Mesothelial cell of epicardium (in vitro differentiated cells): ENCODE measurements around the gene GON4L. TPM values are rescaled to one million over a fixed set of nuclear protein-coding genes. Genes with fewer than 3 reads are reported as not detected.

Source experiments
- DNase-seq, 2 experiments: peaks; one replicate each; pipeline ENCODE4 v3.0.0; 2021; ENCODE audit warnings: low spot score in 2 of 2; ENCODE audit not compliant: unreplicated experiment in 2 of 2
- H3K27ac Mint-ChIP-seq: 2 replicates; pipeline ENCODE4 v1.8.0; 2021; ENCODE audit warnings: mixed read lengths
- H3K27me3 Mint-ChIP-seq: 2 replicates; pipeline ENCODE4 v1.8.0; 2021; ENCODE audit warnings: low read depth, mixed read lengths
- H3K36me3 Mint-ChIP-seq: 2 replicates; pipeline ENCODE4 v1.8.0; 2021; ENCODE audit warnings: mixed read lengths
- H3K4me1 Mint-ChIP-seq: 2 replicates; pipeline ENCODE4 v1.8.0; 2021; ENCODE audit warnings: mixed read lengths
- H3K4me3 Mint-ChIP-seq: 2 replicates; pipeline ENCODE4 v1.8.0; 2021; ENCODE audit warnings: mild to moderate bottlenecking, moderate library complexity, mixed read lengths
- H3K9me3 Mint-ChIP-seq: 2 replicates; pipeline ENCODE4 v1.8.0; 2021; ENCODE audit warnings: mixed read lengths
- total RNA-seq: library from RNA; stranded (reverse); gene quantifications from 3 replicates; pipeline ENCODE4 v1.2.1, GENCODE V29; 2021
- TF ChIP-seq, protein P1 (sequence below): fragments of 200-600 bp; sonication (generic); IDR thresholded peaks from one replicate; pipeline ENCODE4 v1.5.0; 2021; ENCODE audit warnings: antibody characterized with exemption; ENCODE audit not compliant: unreplicated experiment

The GON4L gene
- total RNA-seq, 1 donor from 2014 or later, result 70.1 TPM

- TF ChIP-seq, protein P1, sequence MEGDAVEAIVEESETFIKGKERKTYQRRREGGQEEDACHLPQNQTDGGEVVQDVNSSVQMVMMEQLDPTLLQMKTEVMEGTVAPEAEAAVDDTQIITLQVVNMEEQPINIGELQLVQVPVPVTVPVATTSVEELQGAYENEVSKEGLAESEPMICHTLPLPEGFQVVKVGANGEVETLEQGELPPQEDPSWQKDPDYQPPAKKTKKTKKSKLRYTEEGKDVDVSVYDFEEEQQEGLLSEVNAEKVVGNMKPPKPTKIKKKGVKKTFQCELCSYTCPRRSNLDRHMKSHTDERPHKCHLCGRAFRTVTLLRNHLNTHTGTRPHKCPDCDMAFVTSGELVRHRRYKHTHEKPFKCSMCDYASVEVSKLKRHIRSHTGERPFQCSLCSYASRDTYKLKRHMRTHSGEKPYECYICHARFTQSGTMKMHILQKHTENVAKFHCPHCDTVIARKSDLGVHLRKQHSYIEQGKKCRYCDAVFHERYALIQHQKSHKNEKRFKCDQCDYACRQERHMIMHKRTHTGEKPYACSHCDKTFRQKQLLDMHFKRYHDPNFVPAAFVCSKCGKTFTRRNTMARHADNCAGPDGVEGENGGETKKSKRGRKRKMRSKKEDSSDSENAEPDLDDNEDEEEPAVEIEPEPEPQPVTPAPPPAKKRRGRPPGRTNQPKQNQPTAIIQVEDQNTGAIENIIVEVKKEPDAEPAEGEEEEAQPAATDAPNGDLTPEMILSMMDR, result no peak
- Mint-ChIP-seq H3K27ac (peak overlapping the region; percentile 93), H3K27me3 (no peaks in the 10 kb centered on the region), H3K36me3 (no peaks in the 10 kb centered on the region), H3K9me3 (no peaks in the 10 kb centered on the region), H3K4me1 (no peaks in the 10 kb centered on the region), H3K4me3 (peak overlapping the region; percentile 92)
- no peak for DNase-seq
These were observed 112.2 kb downstream of the GON4L start for GRCh38 chr1:155744711-155745283.

DNA sequence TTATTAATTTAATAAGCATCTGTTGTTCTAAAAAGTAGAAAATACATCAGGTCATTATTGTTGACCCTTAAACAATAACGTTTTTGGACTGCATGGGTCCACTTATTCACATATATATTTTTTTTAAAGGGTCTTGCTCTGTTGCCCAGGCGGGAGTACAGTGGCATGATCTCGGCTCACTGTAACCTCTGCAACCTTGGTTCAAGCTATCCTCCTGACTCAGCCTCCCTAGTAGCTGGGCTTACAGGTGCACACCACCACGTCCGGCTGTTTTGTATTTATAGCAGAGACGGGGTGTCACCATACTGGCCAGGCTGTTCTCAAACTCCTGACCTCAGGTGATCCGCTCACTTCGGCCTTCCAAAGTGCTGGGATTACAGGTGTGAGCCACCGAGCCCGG is 115.1 kb downstream of the GON4L start:
- DNase-seq, result no peak
- peaks cover 4% of the 10 kb centered on the region for H3K36me3 Mint-ChIP-seq
- no peaks in the 10 kb centered on the region for H3K27me3 Mint-ChIP-seq
- H3K27ac Mint-ChIP-seq, result no peak overlapping the region
- no peak overlapping the region for H3K4me3 Mint-ChIP-seq
- no peaks in the 10 kb centered on the region for H3K4me1 Mint-ChIP-seq
- no peaks in the 10 kb centered on the region for H3K9me3 Mint-ChIP-seq
- TF ChIP-seq, protein P1, result no peak

- no peaks in the 10 kb centered on the region for H3K27me3 Mint-ChIP-seq
- no peak overlapping the region for H3K4me3 Mint-ChIP-seq
- no peak for DNase-seq
These were observed 116.0 kb downstream of the GON4L start for GRCh38 chr1:155740995-155741394.

DNA sequence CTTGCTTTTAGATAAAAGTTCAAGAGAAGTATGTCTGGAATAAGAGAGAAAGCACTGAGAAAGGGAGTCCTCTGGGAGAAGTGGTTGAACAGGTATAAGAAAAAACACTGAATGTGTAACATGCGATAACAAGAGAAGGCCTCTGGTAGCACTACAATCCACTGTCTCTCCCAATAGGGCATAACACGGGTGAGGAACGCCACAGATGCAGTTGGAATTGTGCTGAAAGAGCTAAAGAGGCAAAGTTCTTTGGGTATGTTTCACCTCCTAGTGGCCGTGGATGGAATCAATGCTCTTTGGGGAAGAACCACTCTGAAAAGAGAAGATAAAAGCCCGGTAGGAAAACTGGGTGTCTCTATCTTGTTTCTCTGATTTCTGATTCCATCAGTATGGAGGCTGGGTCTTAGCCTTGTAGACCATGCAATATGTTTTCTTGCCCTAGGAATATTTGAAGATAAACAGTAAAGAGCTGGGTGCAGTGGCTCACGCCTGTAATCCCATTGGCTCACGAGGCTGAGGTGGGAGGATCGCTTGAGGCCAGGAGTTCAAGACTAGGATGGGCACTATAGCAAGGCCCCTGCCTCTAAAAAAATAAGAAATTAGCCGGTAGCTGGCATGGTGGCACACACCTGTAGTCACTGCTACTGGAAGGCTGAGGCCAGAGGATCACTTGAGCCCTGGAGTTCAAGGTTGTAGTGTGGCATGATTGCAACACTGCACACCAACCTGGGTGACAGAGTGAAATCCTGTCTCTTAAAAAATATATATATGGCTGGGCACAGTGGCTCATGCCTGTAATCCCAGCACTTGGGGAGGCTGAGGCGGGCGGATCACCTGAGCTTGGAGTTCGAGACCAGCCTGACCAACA is 127.7 kb downstream of the GON4L start:
- H3K27ac Mint-ChIP-seq, result peak overlapping the region; percentile 77

More at GRCh38 chr1:155740995-155741394, 116.0 kb downstream of the GON4L start:
- peaks cover 4% of the 10 kb centered on the region for H3K36me3 Mint-ChIP-seq
- TF ChIP-seq, protein P1, result no peak
- H3K27ac Mint-ChIP-seq, result no peak overlapping the region
- H3K9me3 Mint-ChIP-seq, result no peaks in the 10 kb centered on the region
- H3K4me1 Mint-ChIP-seq, result no peaks in the 10 kb centered on the region

DNA sequence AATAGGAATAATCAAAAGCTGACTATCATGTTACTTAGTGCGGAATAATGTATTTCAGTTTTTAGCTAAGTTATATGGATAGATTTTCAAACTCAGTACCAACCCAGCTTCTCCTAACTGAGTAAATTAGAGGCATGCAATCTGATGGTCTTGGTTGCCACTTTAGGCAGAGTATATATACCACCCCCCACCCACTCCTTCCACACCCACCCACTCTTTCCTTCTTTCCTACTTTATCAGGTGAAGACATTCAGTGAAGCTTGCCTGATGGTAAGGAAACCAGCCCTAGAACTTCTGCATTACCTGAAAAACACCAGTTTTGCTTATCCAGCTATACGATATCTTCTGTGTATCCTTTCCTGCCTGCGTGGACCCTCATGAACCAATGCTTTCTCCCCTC is 131.9 kb downstream of the GON4L start:
- no peak overlapping the region for H3K27ac Mint-ChIP-seq
- TF ChIP-seq, protein P1, result no peak
- DNase-seq, result no peak
- peaks cover 4% of the 10 kb centered on the region for H3K4me1 Mint-ChIP-seq
- no peak overlapping the region for H3K4me3 Mint-ChIP-seq
- H3K27me3 Mint-ChIP-seq, result no peaks in the 10 kb centered on the region
- peaks cover 15% of the 10 kb centered on the region for H3K36me3 Mint-ChIP-seq
- H3K9me3 Mint-ChIP-seq, result no peaks in the 10 kb centered on the region

More for the DNA sequence above, 127.7 kb downstream of the GON4L start:
- H3K4me3 Mint-ChIP-seq, result no peak overlapping the region
- no peaks in the 10 kb centered on the region for H3K9me3 Mint-ChIP-seq
- no peaks in the 10 kb centered on the region for H3K27me3 Mint-ChIP-seq
- peaks cover 4% of the 10 kb centered on the region for H3K4me1 Mint-ChIP-seq
- DNase-seq, result peak; percentile 22 to 50
- peaks cover 23% of the 10 kb centered on the region for H3K36me3 Mint-ChIP-seq
- TF ChIP-seq, protein P1, result peak; percentile 76
